GM21381 (cell line): ENCODE measurements around the gene LIAS.
"Not testable (repeated sequence)": the region's sequence is repeated elsewhere in the genome, so short reads cannot be mapped to it uniquely, and the experiment has no call there.

Experiments used
- ATAC-seq: cut with Tn5 transposase; IDR thresholded peaks from one replicate; pipeline ENCODE4 v1.9.1; 2021; ENCODE audit warnings: mild to moderate bottlenecking, moderate library complexity; ENCODE audit not compliant: unreplicated experiment

The LIAS gene

DNA sequence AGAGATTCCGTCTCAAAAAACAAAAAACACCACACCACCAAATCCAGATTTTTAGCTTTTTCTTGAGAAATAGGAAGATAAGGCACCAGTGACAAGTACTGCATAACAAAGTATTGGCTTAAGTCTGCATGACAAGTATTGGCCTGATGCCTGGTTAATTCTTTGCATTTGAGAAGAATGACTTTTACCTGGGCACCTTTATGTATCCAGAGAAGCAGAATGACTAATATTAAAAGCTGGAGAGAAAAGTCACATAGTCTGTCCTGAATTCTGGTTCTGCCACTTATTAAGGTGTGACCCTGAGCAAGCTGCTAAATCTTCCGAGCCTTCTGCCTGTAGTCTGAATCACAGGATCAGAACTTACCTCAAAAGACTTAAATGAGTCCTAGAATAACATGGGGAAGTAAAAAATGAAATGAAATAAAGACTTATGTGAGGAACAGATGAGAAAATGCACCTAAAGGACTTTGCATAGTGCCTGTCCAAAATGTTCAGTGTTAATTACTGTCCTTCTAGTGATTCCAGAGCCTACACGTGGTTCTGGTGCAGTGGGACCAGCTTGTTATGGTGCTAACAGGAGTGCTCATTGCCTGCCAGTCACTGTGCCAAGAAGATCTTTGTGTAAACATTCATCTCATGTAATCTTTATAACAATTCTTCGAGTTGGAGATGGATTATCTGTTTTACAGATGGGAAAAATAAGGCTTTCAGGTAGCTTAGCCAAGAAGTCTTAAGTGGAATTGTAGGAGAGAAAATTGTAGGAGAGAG is 36.8 kb downstream of the LIAS start:
- ATAC-seq: no peak

DNA sequence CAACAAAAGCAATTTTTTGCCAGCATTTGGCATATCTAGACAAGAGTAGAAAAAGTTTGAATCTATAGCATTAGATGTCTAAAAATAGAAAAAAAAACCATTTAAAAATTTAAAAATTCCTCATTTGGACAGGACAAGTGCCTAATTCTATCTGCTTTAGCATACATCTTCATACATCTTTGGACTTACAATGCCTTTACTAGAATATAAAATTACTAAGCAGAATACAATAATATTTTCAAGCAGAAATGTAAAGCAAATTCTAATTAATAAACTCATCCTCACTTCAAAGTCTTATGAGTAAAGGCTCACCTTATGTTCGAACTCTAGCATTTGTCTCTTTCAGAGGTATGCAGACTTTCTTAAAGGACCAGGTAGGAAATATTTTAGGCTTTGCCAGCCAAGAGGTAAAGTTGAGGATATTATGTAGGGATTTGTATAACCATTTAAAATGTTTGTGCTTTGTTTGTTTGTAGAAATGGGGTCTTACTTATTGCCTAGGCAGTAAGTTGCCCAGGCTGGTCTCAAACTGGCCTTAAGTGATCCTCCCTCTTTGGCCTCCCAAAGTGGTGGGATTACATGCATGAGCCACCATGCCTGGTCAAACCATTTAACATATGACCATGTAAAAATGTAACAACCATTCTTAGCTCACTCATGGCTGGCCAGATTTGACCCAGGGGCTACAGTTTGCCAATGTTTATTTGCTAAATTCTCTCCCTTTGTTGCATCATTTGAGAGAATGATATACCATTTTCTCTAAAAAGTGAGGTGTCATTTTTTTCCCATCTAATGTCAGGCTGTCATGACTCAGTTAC is 39.3 kb downstream of the LIAS start:
- no peak for ATAC-seq

DNA sequence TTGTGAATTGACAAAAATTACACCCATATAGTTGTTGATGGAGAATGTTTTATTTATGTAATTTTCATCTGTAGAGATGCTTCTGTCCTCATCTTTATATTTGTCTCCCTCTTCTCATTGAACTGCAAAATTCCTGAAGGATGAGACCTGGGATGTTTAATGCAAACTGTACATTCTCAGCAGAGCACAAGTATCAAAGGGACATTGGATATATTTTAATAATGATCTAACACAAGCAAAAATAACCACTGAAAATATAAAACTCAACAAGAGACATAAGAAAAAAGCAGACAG is 39.8 kb downstream of the LIAS start:
- ATAC-seq: no peak

DNA sequence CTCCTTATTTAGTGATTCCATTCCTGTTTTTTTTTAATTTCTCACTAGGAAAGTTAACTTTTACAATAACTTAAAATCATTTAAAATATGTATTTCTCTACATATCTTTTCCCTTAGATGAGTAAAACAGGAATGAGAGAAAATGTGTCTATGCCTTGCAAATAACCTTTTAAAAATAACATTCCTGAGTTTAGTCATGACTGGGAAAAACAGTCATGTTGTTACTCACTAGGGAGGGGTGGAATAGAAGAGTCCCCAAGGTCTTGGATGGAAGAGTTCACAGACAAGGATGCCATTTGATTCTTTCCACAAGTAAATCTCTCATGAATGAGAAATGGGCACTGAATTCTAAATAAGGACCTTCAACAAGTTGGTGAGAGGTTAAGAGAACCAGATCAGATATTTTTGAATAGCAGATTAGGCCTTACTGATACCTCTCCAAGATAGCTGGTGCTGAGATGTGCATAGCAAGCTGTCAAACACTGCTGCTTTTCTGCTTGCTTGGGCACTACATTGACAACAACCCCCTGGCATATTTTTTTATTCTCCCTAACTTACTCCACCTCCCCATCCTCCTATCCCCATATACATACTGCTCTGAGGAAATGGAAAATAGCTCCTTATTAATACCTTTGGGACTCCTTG is 43.3 kb downstream of the LIAS start:
- no peak for ATAC-seq

DNA sequence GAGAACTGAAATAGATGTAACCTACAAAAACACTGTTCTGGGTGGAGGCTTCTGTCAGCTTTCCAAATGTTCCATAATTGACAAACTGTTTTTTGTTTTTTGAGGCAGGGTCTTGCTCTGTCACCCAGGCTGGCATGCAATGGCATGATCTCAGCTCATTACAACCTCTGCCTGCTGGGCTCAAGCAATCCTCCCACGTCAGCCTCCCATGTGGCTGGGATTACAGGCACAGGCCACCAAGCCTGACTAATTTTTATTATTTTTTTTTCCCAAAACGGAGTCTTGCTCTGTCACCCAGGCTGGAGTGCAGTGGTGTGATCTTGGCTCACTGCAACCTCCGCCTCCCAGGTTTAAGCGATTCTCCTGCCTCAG is 43.8 kb downstream of the LIAS start:
- not testable (repeated sequence) for ATAC-seq

DNA sequence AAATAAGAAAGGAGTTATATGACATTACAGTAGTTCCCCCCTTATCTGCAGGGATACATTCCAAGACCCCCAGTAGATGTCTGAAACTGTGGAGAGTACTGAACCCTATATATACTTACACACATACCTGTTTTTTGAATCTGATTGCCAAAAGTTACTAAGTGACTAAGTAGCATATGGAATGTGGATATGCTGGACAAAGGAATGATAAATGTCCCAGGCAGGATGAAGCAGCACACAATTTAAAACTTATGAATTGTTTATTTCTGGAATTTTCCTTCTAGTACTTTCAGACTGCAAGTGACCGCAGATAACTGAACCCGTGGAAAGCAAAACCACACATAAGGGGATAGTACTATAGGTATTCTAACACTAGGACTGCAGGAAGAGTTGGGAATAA is 45.7 kb downstream of the LIAS start:
- ATAC-seq: no peak

DNA sequence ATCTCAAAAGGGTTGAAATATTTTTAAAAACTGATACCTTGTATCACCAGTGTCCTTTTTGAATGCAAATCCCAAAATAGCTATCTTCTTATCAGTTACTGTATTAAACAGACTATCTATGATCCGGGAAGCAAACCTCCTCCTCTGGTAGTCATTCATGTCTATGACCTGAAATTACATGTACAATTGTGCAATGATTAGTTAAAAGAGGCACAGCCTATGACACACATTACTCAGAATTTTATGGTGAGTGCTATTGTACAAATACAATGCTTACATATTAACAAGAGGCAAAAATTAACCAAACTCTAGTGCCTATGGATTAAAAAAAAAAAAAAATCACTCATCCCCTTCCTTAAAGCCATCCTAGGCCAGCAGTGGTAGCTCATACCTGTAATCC is 46.7 kb downstream of the LIAS start:
- no peak for ATAC-seq

DNA sequence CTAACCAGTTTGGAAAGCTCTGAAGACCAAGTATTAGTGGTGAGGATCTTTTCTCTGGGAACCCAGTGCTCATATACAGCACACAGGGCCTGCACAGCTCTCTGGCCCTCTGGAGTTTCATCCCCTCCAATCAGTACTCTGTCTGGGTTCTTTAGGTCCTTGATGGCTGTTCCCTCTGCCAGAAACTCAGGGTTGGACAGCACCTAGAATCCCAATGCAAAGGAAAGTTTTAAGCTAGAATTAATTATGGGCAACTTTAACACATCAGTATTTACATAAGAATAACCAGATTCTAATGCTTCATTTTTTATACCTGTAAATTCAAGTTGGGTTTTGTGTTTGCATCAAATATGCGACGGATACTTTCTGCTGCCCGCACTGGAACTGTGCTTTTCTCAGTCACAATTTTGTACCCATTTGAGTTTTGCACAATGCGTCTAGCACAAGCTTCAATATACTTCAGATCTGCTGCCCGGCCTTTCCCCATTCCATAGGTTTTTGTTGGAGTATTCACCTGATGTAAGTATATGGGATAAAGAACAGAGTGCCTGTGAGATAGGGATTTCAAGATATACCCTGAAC is 51.6 kb downstream of the LIAS start:
- no peak for ATAC-seq

DNA sequence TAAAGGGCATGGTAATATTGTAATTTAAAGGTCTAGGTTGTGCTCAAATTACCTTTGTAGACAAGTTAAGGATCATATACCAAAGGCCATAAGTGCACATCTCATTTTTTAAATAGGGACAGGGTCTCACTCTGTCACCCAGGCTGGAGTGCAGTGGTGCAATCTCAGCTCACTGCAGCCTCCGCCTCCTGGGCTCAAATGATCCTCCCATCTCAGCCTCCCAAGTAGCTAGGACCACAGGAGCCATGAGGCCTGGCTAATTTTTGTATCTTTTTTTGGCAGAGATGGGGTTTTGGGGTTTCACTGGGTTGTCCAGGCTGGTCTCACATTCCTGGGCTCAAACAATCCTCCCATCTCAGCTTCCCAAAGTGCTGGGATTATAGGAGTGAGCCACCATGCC is 55.4 kb downstream of the LIAS start:
- ATAC-seq: not testable (repeated sequence)

DNA sequence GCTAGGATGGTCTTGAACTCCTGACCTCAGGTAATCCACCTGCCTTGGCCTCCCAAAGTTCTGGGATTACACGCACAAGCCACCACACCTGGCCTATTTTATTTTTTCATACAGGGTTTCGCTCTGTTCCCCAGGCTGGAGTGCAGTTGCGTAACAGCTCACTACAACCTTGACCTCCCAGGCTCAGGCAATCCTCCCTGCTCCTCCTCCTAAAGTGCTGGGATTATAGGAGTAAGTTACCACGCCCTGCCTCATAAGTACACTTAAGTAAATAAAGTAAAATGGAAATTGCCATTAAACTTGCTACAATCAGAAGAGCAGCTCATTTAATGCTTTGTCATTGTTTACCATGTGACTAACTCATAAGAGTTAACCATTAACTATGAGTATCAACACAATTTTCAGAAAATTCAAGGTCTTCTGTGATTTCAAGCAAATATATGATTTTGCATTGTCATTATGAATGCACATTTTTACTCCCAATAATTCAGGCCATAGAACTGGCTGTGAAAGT is 56.1 kb downstream of the LIAS start:
- ATAC-seq: no peak

DNA sequence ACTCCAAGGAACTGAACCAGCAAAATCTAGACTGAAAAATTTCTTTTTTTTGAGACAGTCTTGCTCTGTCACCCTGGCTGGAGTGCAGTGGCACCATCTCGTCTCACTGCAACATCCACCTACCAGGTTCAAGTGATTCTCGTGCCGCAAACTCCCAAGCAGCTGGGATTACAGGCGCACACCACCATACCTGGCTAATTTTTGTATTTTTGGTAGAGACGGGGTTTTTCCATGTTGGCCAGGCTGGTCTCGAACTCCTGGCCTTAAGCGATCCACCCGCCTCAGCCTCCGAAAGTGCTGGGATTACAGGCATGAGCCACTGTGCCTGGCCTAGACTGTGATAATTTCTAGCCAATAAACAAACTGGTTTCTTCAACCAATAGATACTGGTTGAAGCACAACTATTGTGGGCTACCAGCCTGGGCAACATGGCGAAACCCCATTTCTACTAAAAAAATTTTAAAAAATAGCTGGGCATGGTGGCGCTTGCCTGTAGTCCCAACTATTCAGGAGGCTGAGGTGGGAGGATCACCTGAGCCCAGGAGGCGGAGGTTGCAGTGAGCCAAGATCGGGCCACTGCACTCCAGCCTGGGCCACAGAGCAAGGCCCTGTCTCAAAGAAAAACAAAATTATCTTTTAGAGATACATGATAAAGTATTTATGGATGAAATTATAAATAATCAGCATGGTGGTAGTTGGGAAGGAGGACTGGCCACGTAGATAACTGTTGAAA is 57.0 kb downstream of the LIAS start:
- not testable (repeated sequence) for ATAC-seq

DNA sequence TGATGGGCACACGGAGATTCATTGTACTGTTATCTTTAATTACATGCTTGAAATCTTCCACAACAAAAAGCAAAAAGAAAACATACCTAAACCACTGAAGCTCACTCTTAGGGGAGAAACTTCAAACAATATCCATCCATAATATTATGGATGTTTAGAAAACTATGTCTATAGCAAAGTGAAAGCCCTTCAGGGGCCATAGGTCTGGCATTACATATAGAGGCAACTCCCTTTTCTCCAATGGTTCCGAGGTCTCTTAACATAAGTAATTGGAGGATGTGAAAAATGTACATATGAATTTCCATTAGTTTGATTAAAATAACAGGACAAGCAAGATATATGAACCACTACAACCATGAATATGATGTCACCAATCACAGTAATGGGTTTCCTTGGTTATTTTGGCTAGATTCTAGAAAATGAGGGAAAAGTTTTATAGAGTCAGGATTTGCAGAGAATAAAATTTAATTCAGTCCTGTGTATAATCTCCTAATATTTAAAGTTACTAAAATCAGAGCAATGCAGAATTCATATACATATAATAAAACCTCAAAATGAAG is 57.6 kb downstream of the LIAS start:
- ATAC-seq: no peak

DNA sequence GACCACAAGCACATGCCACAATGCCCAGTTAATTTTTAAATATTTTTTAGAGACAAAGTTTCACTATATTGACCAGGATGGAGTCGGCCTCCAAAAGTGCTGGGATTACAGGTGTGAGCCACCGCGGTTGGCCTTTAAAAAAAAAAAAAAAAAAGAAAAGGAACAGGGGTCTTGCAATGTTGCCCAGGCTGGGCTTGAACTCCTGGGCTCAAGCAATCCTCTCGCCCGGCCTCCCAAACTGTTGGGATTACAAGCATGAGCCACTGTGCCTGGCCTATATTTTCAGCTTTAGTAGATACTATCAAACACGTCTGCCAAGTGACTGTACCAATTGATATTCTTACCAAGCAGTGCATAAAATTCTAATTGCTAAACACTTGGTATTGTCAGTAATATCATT is 59.6 kb downstream of the LIAS start:
- ATAC-seq: no peak

DNA sequence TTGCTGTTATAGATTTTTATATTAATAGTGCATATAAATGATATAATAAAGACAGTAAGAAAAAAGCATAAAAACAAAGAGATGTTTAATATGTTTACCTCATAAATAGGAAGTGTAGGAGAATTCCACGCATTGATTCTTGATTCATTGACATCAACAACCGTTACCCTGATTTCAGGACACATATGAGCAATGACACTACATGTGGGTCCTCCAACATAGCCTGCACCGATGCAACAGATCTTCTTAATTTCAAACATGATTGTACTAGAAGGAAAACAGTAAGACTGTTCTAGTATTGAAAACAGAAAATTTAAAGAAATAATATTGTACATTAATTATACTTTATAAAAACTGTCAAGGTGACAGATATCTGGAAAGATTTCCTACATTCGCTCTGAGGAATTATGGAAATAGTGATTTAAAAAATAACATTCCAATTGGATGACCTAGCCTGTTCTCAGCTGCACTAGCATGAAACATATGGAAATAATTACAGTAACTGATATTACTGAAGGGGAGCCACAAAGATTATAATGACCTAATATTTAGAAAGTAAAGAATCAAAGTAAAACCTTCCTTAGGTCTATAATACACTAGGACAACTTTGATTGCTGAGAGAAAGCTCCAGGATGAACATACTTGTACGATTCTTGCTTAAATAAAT is 62.5 kb downstream of the LIAS start:
- no peak for ATAC-seq

DNA sequence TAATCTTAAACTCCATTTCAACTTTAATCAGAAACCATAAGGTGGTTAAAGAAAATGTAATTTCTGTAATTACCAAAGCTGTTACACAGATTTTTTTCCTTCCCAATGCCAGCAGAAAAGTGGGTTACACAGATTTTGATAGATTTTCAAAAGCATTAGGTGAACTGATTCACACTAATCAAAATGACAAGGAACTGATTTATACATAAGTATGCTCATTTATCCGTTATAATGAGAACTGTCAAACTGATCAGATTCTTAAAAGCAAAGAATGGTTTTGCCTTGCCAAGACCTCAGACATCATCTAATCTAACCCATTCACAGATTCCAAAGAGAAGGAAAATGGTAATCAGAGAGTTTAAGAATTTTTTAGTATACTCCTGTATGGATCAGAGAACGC is 63.2 kb downstream of the LIAS start:
- ATAC-seq: no peak

DNA sequence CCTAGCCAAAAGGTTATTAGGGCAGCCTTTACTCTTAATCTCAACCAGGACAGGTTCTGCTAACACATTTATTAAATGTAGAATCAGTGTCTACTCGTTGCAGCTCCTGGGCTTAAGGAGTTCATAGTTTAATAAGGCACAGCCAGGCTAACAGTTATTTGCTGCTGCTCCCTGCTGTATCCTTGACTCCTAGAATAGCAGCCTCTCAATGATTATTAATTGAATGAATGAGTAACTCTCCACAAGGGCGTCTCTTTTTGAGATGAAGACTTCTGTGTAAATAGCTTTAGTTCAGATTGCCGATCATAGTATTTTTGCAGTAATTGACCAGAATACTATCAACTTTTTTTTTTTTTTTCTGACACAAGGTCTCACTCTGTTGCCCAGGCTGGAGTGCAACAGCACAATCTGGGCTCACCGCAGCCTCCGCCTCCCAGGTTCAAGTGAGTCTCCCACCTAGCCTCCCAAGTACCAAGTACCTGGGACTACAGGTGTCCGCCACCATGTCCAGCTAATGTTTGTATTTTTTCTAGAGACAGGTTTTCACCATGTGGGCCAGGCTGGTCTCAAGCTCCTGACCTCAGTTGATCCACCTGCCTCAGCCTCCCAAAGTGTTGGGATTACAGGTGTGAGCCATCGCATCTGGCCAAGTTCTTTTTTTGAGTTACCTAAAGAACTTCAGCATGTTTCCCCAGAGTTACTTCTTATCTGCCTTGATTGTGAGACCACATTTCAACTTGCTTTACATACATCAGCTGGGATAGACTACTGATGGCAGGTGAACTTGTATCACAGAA is 65.5 kb downstream of the LIAS start:
- ATAC-seq: no peak

DNA sequence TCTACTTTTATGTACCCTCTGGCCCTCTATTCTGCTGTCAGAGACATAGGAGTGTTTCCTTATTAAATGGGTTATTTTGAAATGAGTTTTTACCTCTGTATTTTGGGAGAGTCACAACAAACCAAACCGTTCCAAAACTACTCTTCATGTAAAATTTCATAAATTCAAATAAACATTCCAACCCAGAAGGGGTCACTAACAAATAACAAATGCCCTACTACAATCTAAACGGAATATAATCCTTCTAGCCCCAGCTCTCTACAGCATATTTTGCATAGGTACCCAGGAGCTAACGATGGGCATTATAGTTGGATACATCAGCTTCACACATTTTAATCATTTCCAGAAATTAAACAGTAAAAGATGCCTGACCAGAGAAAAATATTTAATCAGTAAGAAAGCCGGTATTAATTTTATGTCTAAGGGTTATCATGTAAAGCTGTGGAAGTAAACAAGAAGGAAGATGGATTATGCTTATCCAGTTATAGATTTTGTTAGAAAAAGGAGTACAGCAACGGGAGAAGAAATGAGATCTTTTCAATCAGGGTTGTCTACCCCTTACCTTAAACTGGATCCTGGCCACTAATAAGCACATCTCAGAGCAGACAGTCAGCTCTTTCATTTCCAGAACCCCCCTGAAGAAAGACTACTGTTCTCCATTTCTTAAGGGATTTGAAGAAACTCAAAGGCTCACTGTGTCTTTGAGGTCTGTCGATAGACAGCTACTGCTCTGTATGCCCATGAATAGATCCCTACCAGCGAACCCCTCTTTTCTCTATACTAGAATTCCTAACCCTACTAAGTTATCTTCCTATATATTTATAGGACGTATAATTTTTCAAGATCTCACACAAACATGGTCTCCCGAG is 67.2 kb downstream of the LIAS start:
- ATAC-seq: no peak

DNA sequence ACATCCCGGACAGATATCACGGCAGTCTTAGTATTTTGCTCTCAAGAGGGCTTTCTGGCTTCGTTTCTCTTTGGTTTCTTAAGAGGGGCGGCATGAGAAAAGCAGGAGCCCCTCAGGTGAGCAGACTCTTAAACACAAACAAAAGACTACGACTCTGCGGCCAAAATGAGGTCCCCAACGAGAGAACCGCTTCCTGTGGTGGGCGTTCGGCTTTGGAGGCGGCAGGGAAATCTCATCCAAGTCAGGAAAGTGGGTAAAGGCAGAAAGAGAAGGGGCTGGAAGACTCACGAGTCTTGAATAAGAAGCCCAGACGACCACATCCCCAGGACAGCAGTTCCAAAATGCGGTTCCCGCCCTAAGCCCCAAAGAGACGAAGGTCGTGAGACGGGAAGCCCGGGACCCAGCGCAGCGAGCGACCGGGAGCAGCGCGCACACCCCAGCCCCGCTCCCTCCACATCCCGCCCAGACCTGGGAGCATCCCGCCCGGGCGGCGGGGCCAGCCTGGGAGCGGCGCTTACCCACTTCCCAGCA is 68.0 kb downstream of the LIAS start:
- ATAC-seq: peak; percentile 3
